ENCODE measurements around the gene SNTB2. TPM values are rescaled to one million over a fixed set of nuclear protein-coding genes. Genes with fewer than 3 reads are reported as not detected.

The SNTB2 gene
- total RNA-seq, 1 donor from 2014 or later: 22.9 TPM

- Histone ChIP-seq H3K9ac (no peak overlapping the region), H3K79me2 (ENCODE audit: low read depth) (peaks cover 37% of the 10 kb centered on the region), H3K9me3 (ENCODE audit: low read depth) (no peaks in the 10 kb centered on the region), H3K27ac (no peak overlapping the region), H3K4me2 (no peak overlapping the region), H3K4me3 (no peak overlapping the region), H3F3A (ENCODE audit: low read depth) (peaks cover 14% of the 10 kb centered on the region), H2AFZ (replicated peaks) (no peak overlapping the region), H3K36me3 (peaks cover 10% of the 10 kb centered on the region), H4K20me1 (ENCODE audit: low read depth) (no peaks in the 10 kb centered on the region), H3K4me1 (peaks cover 7% of the 10 kb centered on the region), H3K27me3 (no peaks in the 10 kb centered on the region)
- Mint-ChIP-seq H3K9me3 (no peaks in the 10 kb centered on the region), H3K36me3 (peaks cover 4% of the 10 kb centered on the region), H3K4me3 (no peak overlapping the region), H3K4me1 (peaks cover 17% of the 10 kb centered on the region), H3K27me3 (ENCODE audit: insufficient read depth, low read depth) (peaks cover 6% of the 10 kb centered on the region), H3K27ac (no peak overlapping the region)
- DNase-seq (ENCODE audit: low spot score): no peak
- TF ChIP-seq EZH2phosphoT487 (IDR thresholded peaks at IDR 0.05) (no peak), EZH2 (IDR thresholded peaks at IDR 0.05) (no peak), CTCF (IDR thresholded peaks at IDR 0.05) (no peak)
Measured at GRCh38 chr16:69344171-69344570, 157.2 kb downstream of the SNTB2 start.

GRCh38 chr16:69345923-69346322, 159.0 kb downstream of the SNTB2 start:
- Mint-ChIP-seq H3K4me1 (peaks cover 5% of the 10 kb centered on the region), H3K27ac (no peak overlapping the region), H3K4me3 (no peak overlapping the region), H3K36me3 (peaks cover 2% of the 10 kb centered on the region), H3K27me3 (ENCODE audit: insufficient read depth, low read depth) (peaks cover 4% of the 10 kb centered on the region), H3K9me3 (no peaks in the 10 kb centered on the region)
- TF ChIP-seq EZH2phosphoT487 (IDR thresholded peaks at IDR 0.05) (no peak), CTCF (IDR thresholded peaks at IDR 0.05) (no peak), EZH2 (IDR thresholded peaks at IDR 0.05) (no peak)
- Histone ChIP-seq H2AFZ (replicated peaks) (no peak overlapping the region), H3K4me1 (peaks cover under 1% of the 10 kb centered on the region), H3K27me3 (no peaks in the 10 kb centered on the region), H3F3A (ENCODE audit: low read depth) (peaks cover 14% of the 10 kb centered on the region), H3K36me3 (peaks cover 10% of the 10 kb centered on the region), H3K27ac (no peak overlapping the region), H3K4me2 (no peak overlapping the region), H3K9ac (no peak overlapping the region), H4K20me1 (ENCODE audit: low read depth) (no peaks in the 10 kb centered on the region), H3K79me2 (ENCODE audit: low read depth) (peaks cover 22% of the 10 kb centered on the region), H3K4me3 (no peak overlapping the region), H3K9me3 (ENCODE audit: low read depth) (no peaks in the 10 kb centered on the region)
- DNase-seq (ENCODE audit: low spot score): no peak

- no peak overlapping the region for H3K27ac Mint-ChIP-seq
- no peak for DNase-seq (ENCODE audit: low spot score)
- TF ChIP-seq EZH2 (IDR thresholded peaks at IDR 0.05) (no peak), EZH2phosphoT487 (IDR thresholded peaks at IDR 0.05) (no peak), CTCF (IDR thresholded peaks at IDR 0.05) (no peak)
- H3K36me3 Mint-ChIP-seq: peaks cover under 1% of the 10 kb centered on the region
- Histone ChIP-seq H3K36me3 (peaks cover 4% of the 10 kb centered on the region), H3K79me2 (ENCODE audit: low read depth) (peaks cover 14% of the 10 kb centered on the region), H3K4me2 (no peak overlapping the region), H3K27me3 (no peaks in the 10 kb centered on the region), H4K20me1 (ENCODE audit: low read depth) (no peaks in the 10 kb centered on the region), H3K9ac (no peak overlapping the region), H3K27ac (no peak overlapping the region), H3K9me3 (ENCODE audit: low read depth) (no peaks in the 10 kb centered on the region), H2AFZ (replicated peaks) (no peak overlapping the region), H3K4me1 (no peaks in the 10 kb centered on the region), H3K4me3 (no peak overlapping the region), H3F3A (ENCODE audit: low read depth) (peaks cover 9% of the 10 kb centered on the region)
- H3K9me3 Mint-ChIP-seq: no peaks in the 10 kb centered on the region
- peaks cover 4% of the 10 kb centered on the region for H3K27me3 Mint-ChIP-seq (ENCODE audit: insufficient read depth, low read depth)
- no peaks in the 10 kb centered on the region for H3K4me1 Mint-ChIP-seq
- H3K4me3 Mint-ChIP-seq: no peak overlapping the region
Measured at GRCh38 chr16:69346683-69347082, 159.7 kb downstream of the SNTB2 start.
